ENCODE measurements around the gene PLXNA4.
A peak's percentile ranks its signal among the peaks of the same experiment; 100 is the strongest.

GRCh38 chr7:132225216-132226030 lies 350.8 kb downstream of the PLXNA4 start:
- TF ChIP-seq CTCF (IDR thresholded peaks at IDR 0.05; ENCODE audit: low read depth, low read length, missing input control) (no peak), RAD21 (IDR thresholded peaks at IDR 0.05) (no peak), GABPA (IDR thresholded peaks at IDR 0.05 in 1 of 2, conservative IDR thresholded peaks at IDR 0.05 in 1 of 2) (no peak), REST (IDR thresholded peaks at IDR 0.05) (no peak), RXRA (IDR thresholded peaks at IDR 0.05) (peak in 1 of 2 donors; percentile 21), YY1 (IDR thresholded peaks at IDR 0.05) (no peak), JUND (IDR thresholded peaks at IDR 0.05) (no peak), TAF1 (conservative IDR thresholded peaks at IDR 0.05) (no peak), HNF4G (IDR thresholded peaks at IDR 0.05) (no peak), SP1 (IDR thresholded peaks at IDR 0.05) (no peak), FOXA1 (IDR thresholded peaks at IDR 0.05) (no peak), ZBTB33 (IDR thresholded peaks at IDR 0.05) (no peak), NR2F2 (IDR thresholded peaks at IDR 0.05) (no peak)
